ENCODE measurements around the gene AUNIP. TPM values are rescaled to one million over a fixed set of nuclear protein-coding genes. Genes with fewer than 3 reads are reported as not detected.

Gene AUNIP
- total RNA-seq, 1 experiment from 2014 or later = 16.1 TPM

GRCh38 chr1:25815208-25816111 is 43.8 kb downstream of the AUNIP start:
- H3K36me3 Mint-ChIP-seq = peaks cover 9% of the 10 kb centered on the region; the same call in 1 of the 2 replicates
- CTCF ChIA-PET = interaction anchor here (0.6 to 5.5 kb wide), 4 partner anchors 17 to 314 kb away, joined by 3 to 26 read pairs (median 3); no protein-coding TSS in a partner anchor
- peaks cover 20% of the 10 kb centered on the region for H3K4me1 Mint-ChIP-seq
- DNase-seq (ENCODE audit: low spot score) (no peak), ATAC-seq (no peak)
- POLR2A ChIA-PET = no interaction called here
- H3K27ac Mint-ChIP-seq = no peak overlapping the region
- TF ChIP-seq SMAD4 (CRISPR knock-in tag; IDR thresholded peaks at IDR 0.05) = no peak
- H3K9me3 Mint-ChIP-seq = no peaks in the 10 kb centered on the region
- no peaks in the 10 kb centered on the region for H3K27me3 Mint-ChIP-seq (ENCODE audit: low read depth)
- no peak overlapping the region for H3K4me3 Mint-ChIP-seq

- ATAC-seq = no peak
- no peak overlapping the region for H3K4me3 Mint-ChIP-seq
- DNase-seq (ENCODE audit: low spot score) = no peak
- TF ChIP-seq ZNF671 (CRISPR knock-in tag; IDR thresholded peaks at IDR 0.05) (no peak), RELA (CRISPR knock-in tag; IDR thresholded peaks at IDR 0.05; ENCODE audit: borderline replicate concordance) (no peak), FOXJ3 (CRISPR knock-in tag; IDR thresholded peaks at IDR 0.05; ENCODE audit: borderline replicate concordance) (no peak), ZNF121 (CRISPR knock-in tag; IDR thresholded peaks at IDR 0.05) (no peak), MXD4 (CRISPR knock-in tag; IDR thresholded peaks at IDR 0.05; ENCODE audit: borderline replicate concordance) (no peak), CREB1 (CRISPR knock-in tag; IDR thresholded peaks at IDR 0.05) (no peak), CBFB (CRISPR knock-in tag; IDR thresholded peaks at IDR 0.05; ENCODE audit: low read depth) (no peak), ATF2 (CRISPR knock-in tag; IDR thresholded peaks at IDR 0.05; ENCODE audit: borderline replicate concordance, low read depth) (no peak), ERG (CRISPR knock-in tag; IDR thresholded peaks at IDR 0.05) (no peak), JUN (CRISPR knock-in tag; IDR thresholded peaks at IDR 0.05) (no peak), AR (CRISPR knock-in tag; IDR thresholded peaks at IDR 0.05) (no peak), TEAD4 (CRISPR knock-in tag; IDR thresholded peaks at IDR 0.05) (no peak), ZNF219 (CRISPR knock-in tag; IDR thresholded peaks at IDR 0.05; ENCODE audit: borderline replicate concordance) (no peak), ZBTB21 (CRISPR knock-in tag; IDR thresholded peaks at IDR 0.05; ENCODE audit: borderline replicate concordance) (no peak), RORB (CRISPR knock-in tag; IDR thresholded peaks at IDR 0.05) (no peak), EMX1 (CRISPR knock-in tag; IDR thresholded peaks at IDR 0.05) (no peak)
- TF ChIP-seq, protein P1, sequence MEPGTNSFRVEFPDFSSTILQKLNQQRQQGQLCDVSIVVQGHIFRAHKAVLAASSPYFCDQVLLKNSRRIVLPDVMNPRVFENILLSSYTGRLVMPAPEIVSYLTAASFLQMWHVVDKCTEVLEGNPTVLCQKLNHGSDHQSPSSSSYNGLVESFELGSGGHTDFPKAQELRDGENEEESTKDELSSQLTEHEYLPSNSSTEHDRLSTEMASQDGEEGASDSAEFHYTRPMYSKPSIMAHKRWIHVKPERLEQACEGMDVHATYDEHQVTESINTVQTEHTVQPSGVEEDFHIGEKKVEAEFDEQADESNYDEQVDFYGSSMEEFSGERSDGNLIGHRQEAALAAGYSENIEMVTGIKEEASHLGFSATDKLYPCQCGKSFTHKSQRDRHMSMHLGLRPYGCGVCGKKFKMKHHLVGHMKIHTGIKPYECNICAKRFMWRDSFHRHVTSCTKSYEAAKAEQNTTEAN (CRISPR knock-in tag; IDR thresholded peaks at IDR 0.05) = no peak
- TF ChIP-seq, protein P2, sequence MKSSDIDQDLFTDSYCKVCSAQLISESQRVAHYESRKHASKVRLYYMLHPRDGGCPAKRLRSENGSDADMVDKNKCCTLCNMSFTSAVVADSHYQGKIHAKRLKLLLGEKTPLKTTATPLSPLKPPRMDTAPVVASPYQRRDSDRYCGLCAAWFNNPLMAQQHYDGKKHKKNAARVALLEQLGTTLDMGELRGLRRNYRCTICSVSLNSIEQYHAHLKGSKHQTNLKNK (CRISPR knock-in tag; IDR thresholded peaks at IDR 0.05) = no peak
- TF ChIP-seq, protein P3, sequence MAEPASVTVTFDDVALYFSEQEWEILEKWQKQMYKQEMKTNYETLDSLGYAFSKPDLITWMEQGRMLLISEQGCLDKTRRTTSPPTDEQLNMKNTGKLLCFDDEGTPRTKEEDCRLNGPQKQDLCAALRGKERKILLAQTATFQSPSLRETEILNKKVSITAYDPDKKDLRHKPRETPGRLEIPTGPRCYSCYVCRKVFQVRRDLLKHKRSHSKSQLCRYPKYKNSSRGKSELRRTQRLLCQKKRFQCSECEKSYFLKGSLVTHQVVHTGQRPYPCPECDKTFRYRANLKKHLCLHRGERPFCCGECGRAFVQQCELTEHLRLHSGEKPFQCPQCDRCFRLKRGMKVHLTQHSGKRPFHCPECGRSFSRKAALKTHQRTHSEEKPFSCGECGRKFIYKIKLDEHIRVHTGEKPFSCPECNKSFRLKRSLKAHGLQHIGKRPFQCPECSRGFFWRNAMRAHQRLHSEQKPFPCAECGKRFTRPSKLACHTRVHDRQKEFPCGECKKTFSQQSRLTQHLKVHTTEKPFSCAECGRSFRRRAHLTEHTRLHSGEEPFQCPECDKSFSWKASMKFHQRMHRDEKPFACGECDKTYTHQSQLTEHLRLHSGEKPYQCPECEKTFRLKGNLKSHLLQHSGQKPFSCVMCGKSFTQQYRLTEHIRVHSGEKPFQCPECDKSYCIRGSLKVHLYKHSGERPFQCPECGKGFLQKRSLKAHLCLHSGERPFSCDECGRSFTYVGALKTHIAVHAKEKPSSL (CRISPR knock-in tag; conservative IDR thresholded peaks at IDR 0.05) = no peak
- CTCF ChIA-PET = interaction anchor here (0.6 to 1.4 kb wide), 3 partner anchors 239 to 313 kb away, joined by 3 to 4 read pairs (median 3); no protein-coding TSS in a partner anchor
- no peak overlapping the region for H3K27ac Mint-ChIP-seq
- no peaks in the 10 kb centered on the region for H3K9me3 Mint-ChIP-seq
- H3K4me1 Mint-ChIP-seq = peaks cover 20% of the 10 kb centered on the region
- POLR2A ChIA-PET = no interaction called here
- no peaks in the 10 kb centered on the region for H3K27me3 Mint-ChIP-seq (ENCODE audit: low read depth)
- peaks cover 9% of the 10 kb centered on the region; the same call in 1 of the 2 replicates for H3K36me3 Mint-ChIP-seq
These were observed 44.6 kb downstream of the AUNIP start for GRCh38 chr1:25814549-25815087.

Measured in WTC11 (cell line).